Glomerular endothelial cell (primary cell): ENCODE measurements around the gene ANKRD37. TPM values are rescaled to one million over a fixed set of nuclear protein-coding genes. Genes with fewer than 3 reads are reported as not detected.

Experiments used
- DNase-seq: peaks from one replicate; pipeline ENCODE4 v3.0.0-alpha.2; 2011; ENCODE audit warnings: low read depth, low spot score; ENCODE audit errors: extremely low read depth
- total RNA-seq: library from RNA; depleted of rRNA; stranded (reverse); fragments of >200 nt; gene quantifications from 2 replicates; pipeline ENCODE4 v1.2.3, GENCODE V29; 2015

The ANKRD37 gene
- total RNA-seq, 1 donor from 2014 or later = 6.8 TPM

DNA sequence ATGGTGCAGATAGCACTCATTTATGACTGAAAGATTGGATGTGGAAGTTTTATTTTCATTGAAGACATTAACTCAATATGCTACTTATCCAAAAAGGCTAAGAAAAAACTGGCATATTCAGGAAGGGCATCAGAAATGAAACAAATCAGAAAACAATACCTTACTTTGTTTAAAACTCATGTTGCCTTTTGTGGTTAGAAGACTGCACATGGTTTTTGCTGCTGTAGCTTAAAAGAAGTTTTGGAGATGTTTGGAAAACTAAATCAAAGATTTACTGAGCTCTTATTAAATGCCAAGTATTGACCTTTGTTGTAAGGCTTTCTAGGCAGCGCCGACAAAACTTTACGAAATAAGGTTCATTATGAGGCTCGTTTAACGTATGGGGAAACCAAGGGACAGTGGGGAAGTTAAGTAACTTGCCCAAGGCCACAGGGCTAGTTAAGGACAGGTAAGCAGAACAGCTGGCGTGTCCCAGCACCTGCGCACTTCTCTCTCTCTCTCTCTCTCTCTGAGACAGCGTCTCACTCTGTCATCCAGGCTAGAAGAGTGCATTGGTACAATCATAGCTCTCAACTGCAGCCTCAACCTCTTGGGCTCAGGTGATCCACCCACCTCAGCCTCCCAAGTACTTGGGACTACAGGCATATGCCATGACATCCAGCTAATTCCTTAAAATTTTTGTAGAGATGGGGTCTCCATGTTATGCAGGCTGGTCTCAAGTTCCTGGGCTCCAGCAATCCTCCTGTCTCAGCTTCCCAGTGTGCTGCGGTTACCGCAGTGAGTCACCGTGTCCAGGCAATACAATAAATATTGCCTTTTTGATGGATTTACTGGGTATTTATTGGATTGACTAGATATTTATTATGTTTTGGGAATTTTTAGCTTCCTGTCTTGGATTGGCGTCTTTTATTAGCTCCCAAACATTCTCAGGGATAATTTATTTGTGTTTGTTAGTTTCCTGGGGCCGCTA is 17.0 kb upstream of the ANKRD37 start:
- DNase-seq = no peak

DNA sequence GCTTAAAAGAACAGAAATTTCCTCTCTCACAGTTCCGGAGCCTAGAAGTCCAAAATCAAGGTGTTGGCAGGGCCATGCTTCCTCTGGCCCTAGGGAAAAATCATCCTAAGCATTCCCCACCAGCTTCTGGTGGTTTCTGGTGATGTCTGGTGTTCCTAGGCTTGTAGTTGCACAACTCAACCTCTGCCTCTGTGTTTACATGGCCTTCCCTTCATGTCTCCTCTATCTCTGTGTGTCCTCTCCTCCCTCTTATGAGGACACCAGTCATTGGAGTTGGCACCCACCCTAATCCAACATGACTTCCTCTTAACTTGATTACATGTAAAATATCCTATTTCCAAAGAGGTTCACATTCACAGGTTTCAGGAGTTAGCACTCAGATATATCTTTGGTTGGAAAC is 16.3 kb upstream of the ANKRD37 start:
- no peak for DNase-seq

DNA sequence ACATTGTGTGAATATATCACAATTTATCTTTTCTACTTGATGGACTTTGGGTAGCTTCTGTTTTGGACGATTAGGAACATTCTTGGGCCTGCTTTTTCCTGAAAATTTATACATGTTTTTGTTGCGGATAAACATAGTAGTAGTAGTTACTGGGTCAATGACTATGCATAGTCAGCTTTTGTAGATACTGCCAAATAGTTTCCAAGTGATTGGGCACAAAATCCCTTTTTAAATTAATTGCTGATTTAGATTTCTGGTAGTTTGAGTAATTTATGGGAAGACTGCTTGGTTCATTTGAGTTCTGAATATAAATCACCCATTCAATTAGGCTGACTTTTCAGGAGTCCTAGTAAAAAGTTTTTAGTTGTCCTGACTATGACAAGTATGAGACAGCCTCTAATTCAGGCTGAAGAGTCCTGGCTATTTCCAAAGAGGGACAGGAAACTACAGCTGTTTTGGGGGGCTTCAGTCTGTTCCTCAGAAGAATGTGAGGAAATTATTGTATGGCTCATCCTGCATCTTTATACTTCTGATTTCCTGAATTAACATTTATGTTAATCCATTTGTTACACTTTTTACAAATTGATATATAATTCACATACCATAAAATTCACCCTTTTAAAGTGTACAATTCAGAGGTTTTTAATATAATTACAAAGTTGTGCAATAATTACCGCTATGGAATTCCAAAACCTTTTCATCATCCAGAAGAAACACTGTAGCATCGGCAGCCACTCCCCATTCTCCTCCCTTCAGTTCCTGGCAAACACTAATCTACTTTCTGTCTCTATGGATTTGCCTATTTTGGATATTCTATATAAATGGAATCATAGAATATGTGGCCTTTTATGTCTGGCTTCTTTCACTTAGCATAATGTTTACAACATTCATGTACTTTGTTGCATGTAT is 15.1 kb upstream of the ANKRD37 start:
- no peak for DNase-seq

DNA sequence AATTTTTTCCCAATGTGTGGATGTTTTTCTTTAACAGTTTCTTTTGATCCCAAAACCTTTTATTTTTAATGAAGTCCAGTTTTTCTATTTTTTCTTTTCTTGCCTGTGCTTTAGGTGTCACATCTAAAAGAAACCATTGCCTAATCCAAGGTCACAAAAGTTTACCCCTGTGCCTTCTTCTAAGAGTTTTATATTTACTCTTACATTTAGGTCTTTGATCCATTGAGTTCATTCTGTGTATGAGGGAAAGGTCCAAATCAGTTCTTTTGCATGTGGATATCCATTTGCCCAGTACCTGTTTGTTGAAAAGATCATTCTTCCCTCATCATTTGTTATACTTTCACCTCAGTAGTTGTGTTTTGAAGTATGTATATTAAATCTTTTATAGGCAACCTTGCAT is 13.9 kb upstream of the ANKRD37 start:
- DNase-seq = no peak

DNA sequence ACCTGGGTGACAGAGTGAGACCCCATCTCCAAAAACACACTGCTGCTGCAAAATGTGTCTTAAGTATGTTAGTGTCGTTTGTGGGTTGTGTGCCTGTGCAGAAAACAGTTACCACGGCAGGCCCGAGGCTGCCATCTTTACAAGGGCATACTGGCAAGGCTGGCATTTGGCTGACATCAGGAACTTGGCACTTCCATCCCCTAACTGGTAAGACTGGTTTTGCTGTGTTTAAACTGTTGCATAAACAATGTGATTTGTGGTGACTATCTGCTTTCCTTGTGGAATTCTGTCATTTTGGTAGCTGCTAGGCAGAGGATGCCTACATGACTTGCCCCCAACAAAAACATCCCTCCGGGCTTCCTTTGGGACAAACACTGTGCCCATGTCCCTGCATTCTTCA is 13.2 kb upstream of the ANKRD37 start:
- no peak for DNase-seq

DNA sequence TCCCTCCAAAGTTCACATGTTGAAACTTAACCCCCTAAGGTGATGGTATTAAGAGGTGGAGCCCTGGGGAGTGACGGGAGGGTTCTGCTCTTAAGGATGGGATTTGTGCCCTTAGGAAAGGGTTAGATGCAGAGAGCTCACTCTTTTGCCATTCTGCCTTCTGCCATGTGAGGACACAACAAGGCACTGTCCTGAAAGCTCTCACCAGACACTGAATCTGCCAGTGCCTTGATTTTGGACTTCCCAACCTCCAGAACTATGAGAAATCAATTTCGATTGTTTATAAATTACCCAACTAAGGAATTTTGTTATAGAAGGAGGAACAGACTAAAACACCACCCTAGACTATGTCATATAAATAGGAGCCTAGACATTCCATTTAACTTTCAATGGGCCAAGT is 12.6 kb upstream of the ANKRD37 start:
- DNase-seq = no peak

DNA sequence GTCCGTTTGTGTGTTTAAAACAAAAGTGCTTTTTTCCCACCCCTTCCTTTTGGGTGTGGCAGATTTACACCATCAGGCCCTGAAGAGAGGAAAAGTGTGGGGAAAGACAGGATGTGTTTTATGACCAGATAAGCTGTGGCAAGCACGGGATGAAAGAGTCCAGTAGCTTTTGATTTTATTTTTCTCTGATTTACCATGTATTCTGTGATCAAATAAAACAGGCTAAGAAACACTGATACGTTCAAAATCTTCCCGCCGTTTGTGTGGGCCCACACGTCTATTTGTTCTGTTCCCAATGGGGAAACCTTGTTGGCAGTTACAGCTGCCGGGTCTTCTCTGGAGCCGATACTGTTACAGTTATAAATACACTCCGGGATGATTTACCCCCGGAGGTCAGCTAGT is 11.7 kb upstream of the ANKRD37 start:
- DNase-seq = no peak

DNA sequence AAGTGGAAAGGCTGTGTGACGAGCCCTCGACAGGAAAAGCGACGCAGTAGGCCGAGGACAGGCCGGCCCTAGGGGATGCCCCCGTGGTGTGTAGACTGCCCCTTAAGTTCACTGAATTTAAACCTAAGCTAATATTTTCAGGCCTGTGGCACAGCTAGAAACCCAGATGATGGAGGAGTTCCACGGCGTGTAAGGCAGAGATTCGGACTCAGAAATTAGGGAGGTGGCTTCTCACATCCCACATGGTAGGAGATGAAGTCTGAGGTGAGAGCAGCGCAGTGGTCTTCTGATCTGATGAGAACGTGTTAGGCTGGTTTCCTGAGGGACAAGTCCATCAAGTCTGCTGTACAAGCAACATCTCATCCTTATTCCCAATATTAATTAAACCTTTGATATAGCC is 8.7 kb upstream of the ANKRD37 start:
- DNase-seq = no peak

DNA sequence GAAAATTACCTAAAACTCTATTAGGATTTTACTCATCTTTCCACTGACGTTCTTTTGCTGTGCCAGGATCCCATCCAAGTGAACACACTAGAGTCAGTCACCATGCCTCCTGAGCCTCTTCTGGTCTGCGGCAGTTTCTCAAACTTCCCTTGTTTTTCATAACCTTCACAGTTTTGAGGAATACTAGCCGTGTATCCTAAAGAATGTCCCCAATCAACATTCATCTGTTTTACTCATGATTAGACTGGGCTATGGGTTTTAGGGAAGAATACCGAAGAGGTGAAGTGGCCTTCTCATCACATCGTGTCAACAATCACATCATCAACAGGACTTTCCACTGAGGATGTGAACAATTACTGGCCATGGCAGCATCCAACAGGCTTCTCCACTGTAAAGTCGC is 5.7 kb upstream of the ANKRD37 start:
- no peak for DNase-seq

DNA sequence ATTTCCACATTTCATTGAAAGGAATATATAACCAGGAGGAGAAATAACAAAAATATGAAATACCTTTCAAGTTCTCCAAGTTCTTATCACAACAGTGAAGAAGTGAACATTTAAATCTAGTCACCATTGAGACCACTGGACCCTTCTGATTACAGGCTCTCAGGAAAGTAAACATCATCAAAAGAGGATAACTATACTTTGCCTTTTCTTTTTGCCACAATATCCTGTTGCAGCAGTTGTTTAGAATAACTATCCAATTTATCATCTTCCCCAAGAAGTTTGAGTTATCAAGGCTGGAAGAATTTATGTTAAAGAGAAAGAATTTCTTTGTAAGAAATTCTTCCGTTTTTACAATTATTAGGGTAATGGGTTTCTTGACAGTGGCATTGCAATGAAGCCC is 4.5 kb upstream of the ANKRD37 start:
- no peak for DNase-seq

DNA sequence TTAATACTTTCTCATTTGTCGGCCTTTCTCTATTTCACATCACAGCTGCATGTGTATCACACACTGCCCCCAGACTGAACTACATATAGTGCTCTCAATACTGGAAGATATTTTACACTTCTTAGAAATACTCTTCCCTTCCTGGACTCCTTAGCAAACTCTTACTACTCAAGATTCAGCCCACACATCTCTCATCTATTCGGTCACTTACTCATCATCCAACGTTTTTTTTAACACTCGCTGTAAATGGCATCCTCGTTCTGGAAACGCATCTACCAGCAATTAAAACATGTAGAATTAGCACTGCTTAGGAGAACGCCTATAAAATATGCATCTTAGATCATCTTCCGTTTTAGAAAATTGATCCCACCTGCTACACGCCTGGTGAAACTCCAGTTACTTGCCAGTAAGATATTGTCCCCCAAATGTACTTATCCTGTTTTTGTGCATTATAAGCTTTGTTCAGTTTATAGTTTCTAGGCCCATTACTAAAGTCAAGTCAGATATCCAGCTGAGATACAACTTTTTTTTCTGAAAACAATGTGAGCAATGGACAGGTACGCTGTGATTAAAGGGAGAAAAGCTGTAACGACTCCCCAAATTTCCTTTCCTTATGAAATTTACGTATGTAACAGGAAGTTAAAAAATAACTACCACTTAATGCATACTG is 1.9 kb upstream of the ANKRD37 start:
- DNase-seq = no peak

DNA sequence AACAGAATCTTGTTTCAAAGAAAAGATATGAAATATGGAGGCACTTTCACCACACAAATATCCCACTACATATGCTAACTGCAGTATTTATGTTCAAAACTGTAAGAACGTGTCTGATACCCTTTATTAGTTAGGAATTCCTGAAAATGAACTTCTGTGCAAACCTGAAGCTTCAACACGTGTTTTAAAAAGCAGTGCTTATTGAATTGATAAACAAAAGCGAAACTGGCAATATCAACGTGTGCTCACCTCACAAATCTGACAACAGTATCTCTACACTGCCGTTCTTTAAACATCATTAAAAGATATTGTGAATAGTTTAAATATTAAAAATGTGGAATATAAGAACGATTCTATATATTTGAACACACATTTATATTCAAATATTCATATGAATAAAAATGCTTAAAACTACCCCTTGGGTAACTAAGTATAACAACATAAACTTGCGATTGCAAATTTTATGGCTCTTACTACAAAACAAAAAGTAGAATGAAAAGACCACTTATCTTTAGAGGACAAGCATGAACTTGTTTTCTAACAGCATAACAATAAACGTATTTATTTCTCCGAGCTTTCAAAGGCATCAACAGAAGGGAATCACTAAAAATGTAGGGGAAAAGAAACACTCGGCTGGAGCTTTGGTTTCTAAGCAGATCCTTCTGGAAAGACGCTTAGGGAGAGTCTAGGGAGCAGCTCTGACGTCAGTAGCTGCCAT is 1.2 kb upstream of the ANKRD37 start, which contains the start of gene LRP2BP:
LRP2BP (minus strand) TSS at position 687 of the 718 bp plus-strand sequence. CDS start 17,738 bp downstream, outside the sequence.
- DNase-seq = peak; percentile 82

DNA sequence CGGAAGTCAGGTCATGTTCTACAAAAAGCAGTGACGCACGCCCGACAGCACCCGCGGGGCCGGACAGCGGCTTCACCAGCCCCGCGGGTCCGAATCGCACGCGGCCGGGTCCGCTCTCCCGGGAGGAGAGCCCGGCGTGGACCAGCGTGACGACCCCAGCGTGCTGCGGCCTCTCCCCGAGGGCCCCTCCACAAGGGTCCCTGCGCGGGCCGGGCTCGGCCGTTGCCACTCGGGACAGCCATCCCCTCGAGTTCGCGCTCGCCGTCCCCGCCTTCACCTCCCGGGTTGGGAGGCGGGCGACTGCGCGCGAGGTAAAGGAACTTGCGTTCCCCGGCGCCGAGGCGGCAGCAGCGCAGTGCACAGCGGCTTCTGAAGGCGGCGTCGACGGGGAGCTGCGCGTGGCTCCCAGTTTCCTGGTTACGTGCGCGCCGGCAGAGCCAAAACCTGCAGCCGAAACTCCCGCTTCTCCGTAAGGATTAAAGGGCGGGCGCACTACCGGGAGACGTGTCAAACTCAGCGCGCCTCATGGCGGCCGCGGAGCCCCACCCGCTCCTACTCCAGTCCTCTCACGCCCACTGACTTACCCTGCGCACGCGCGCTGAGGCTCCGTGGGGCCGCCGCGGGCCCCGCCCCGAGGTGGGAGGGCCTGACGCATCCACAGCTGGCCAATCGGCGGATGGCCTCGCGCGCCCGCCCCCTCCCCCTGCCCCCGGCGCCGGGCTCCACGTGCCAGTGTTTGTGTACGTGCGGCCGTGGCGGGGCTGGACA is 501 bp upstream of the ANKRD37 start:
- no peak for DNase-seq

DNA sequence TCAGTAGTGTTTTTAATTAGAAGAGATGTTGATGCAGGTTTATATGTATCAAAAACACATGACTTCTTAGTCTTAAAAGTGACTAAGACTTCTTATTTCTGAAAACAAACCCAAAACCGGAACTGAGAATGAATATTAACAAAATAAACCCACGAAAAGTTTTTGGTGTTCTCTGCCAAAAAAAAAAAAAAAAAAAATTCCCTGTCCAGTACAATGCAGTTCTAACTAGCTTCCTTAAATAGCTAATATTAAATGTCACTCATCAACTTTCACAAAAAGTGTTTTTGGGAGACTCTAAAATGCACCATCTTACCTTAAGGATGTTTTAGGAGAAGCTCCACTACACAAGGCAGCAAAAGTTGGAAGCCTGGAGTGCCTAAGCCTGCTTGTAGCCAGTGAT is 2.0 kb downstream of the ANKRD37 start:
- DNase-seq = no peak

DNA sequence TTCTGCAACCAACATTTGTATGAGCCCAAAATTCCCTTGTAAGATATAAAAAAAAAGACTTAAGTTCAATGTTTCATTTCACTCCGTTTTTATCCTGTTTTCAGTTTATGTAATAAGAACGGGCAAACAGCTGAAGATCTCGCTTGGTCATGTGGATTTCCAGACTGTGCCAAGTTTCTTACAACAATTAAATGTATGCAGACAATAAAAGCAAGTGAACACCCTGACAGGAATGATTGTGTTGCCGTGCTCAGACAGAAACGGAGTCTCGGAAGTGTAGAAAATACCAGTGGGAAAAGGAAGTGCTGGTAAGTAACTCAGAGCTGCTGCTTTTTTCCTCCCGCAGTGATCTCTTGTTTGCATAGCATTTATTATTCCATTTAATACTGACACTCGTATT is 2.8 kb downstream of the ANKRD37 start:
- no peak for DNase-seq

DNA sequence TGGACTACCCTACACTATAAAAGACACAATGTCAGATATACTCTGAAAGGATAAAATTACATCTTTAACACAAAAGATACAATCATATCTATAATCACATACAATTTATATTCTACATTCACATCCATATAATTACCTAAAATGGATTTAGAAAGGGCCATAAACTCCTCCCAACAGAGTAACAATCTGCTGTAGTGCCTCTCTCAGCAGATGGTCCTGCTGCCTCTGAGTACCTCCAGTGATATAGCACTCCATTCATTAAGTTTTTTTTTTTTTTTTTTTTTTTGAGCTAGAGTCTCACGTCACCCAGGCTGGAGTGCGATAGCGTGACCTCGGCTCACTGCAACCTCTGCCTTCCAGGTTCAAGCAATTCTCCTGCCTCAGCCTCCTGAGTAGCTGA is 7.4 kb downstream of the ANKRD37 start:
- DNase-seq = no peak

DNA sequence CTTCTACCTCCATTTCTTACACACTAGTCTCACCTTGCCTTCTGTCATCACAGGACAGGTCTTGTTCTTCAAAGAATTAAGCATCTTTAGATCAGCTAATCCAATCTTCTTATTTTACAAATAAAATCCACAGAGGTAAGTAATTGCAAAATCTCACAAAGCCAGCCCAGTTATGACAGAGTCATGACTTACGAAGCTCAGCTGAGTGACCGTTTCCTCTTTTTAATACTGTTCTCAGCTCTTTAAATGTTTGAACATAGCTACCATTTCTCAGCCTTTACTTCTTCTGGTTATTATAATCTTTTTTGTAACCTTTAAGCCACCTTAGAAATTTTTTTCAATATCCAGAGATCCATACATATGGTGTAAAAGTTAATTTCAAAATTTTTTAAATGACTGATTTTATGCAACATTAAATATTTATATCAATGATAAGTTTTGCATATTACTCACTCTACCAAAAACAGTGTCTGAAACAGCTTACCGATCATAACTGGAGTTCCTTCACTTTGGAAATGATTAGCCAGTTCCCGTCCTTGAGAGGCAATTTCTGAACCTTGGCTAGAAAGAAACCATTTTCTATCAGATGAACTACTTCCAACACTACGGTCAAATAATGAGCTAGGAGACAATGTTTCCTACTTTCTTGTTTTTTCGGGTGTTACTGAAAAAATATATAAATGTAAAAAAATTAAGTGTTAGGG is 8.8 kb downstream of the ANKRD37 start:
- no peak for DNase-seq

DNA sequence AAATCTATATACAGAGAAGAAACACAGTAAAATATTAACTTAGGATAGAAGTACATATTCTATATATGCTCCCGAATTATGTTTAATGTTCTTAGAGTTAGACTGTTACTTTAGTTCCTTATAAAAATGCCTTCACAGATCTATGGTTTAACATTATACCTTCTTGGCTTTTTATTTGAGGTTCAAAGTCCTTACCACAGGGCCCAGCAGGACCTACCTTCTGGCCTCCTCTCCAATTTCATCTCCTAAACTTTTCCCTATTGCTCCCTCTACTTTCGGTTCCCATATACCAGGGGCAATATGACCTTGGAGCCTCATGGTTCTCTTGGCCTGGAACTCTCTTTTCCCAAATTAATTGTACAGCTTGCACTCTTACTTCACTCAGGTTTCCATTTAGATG is 11.8 kb downstream of the ANKRD37 start:
- DNase-seq = no peak

DNA sequence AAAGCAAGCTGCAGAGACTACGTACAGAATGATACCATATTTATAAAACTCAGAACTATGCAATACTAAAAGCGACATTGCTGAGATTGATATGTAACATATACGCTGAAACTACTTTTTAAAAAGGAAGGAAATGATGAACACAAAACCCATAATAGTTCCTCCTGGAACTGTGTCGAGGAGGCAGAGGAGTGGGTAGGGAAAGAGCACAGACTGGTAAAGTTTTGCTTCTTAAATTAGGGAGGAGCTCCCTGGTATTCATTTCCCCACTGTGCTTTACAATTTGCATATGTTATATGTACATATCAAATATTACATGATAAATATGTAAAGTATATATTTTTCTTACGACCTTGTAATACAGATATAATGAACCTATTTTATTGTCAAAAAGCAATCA is 15.2 kb downstream of the ANKRD37 start:
- no peak for DNase-seq
